ENCODE data around the gene EIF4EBP2.
A peak's percentile ranks its signal among the peaks of the same experiment; 100 is the strongest.

Gene EIF4EBP2, protein sequence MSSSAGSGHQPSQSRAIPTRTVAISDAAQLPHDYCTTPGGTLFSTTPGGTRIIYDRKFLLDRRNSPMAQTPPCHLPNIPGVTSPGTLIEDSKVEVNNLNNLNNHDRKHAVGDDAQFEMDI

GRCh38 chr10:70404036-70404786, at the start of gene EIF4EBP2:
TSS of gene EIF4EBP2 (plus strand) at chr10:70404145. CDS start at chr10:70404402, 257 bp downstream.
- peak; percentile 95 to 99 for DNase-seq (ENCODE audit: low read depth in 2 of 2, low spot score in 1 of 2)

DNA sequence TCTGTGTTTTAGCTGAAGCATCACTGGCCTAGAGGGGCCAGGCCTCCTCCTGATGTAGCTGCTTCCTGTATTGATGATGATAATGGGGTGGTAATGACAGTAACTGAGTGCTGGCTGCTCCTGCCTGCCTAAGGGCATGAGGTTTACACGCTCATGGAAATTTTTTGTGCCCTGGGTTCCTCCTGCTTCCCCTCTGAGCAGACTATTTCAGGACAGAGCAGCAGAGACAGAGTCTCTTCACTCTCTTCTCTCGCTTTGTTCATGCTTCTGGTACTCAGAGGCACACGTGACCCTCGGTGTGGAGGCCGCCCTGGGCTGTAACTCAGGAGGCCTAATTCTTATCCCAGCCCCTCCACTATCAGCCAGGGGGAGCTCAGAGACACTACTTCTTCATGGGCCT, 49.4 kb upstream of the EIF4EBP2 start:
- DNase-seq (ENCODE audit: low read depth in 2 of 2, low spot score in 1 of 2): no peak

- DNase-seq (ENCODE audit: low read depth in 2 of 2, low spot score in 1 of 2): no peak
These were observed 48.6 kb upstream of the EIF4EBP2 start for GRCh38 chr10:70355051-70356021.

DNA sequence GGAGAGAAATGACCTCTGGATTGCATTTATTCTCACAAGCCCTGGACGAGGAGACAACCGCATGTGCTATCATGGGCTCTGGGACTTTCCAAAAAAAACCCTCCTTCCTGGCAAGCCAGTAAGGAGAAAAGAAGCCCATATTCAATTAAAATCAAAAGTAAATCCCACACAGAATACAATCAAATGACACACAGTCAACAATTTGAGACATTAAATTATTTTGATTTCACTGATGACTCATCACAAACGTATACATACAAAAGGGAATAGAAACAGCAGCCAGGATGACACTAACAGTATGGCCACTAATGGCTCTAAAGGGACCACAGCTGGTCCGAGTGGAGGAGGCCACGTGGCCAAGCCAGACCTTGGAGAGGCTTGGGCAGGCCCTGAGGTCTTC, 46.4 kb upstream of the EIF4EBP2 start:
- DNase-seq (ENCODE audit: low read depth in 2 of 2, low spot score in 1 of 2): no peak

DNA sequence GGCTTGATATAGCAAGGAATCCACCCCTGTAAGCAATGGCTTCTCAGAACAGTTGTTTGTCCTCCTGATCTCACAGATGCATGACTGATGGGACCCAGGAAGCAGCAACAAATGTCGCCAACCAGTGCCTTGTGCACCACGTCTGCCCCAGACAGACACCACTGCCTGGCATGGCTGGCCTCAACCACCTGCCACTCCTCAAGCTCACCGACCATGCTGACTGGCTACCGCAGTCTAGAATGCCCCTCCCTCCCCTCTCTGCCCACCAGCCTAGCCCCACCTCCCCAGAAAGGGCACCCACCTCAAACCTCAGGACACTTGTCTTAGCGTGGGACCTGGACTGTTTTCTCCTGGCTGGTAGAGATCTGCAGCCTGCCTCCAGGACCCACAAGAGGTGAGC, 45.5 kb upstream of the EIF4EBP2 start:
- no peak for DNase-seq (ENCODE audit: low read depth in 2 of 2, low spot score in 1 of 2)

DNA sequence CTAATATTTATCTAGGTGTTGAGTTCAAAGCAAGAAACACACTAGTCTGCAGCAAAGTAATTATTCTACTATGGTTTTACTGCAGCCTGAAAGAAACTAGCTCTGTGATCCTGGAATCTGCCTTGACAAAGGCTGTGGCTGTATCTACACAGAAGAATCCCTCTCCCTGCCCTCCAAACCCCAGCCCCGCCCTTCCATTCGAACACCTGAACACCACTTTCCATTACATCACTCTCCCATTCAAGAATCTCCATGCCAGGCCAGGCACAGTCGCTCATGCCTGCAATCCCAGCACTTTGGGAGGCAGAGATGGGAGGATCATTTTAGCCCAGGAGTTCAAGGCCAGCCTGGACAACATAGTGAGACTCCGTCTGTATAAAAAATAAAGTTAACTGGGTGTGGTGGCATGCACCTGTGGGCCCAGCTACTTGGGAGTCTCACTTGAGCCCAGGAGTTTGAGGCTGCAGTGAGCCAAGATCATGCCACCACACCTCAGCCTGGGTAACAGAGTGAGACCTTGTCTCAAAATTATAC, 44.9 kb upstream of the EIF4EBP2 start:
- DNase-seq (ENCODE audit: low read depth in 2 of 2, low spot score in 1 of 2): no peak

- DNase-seq (ENCODE audit: low read depth in 2 of 2, low spot score in 1 of 2): no peak
These were observed 43.7 kb upstream of the EIF4EBP2 start for GRCh38 chr10:70360215-70360614.

DNA sequence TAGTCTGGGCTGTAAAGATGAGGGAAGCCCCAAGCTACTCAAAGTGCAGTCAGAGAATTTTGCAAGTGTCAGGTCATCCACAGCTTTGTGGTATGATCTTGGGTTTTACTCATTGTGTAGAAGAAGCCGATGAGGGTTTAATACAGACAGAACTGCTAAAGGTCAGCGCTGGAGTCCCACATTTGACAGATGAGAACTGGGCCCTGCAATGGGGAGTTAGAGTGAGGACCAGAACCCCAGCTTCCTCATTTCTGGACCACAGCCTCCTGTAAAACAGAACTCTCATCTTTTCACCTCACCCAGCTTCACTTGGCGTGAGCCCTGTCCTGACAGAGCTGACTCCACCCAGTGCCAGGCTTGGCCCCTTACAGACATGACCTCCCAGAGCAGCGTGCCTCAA, 41.6 kb upstream of the EIF4EBP2 start:
- DNase-seq (ENCODE audit: low read depth in 2 of 2, low spot score in 1 of 2): no peak

DNA sequence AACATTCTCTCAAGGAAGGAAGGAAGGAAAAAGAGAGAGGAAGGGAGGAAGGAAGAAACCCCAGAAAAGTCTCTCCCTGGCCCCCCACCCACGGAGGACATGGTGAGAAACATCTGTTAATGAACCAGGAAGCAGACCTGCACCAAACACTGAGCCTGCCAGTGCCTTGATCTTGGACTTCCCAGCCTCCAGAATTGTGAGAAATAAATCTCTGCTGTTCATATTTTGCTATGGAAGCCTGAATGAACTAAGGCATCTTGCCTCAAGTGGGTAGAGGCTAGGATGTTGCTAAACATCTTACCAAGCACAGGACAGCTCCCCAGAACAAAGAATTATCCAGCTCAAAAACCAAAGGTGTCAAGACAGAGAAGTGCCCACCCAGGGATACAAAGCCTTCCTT, 40.7 kb upstream of the EIF4EBP2 start:
- no peak for DNase-seq (ENCODE audit: low read depth in 2 of 2, low spot score in 1 of 2)

DNA sequence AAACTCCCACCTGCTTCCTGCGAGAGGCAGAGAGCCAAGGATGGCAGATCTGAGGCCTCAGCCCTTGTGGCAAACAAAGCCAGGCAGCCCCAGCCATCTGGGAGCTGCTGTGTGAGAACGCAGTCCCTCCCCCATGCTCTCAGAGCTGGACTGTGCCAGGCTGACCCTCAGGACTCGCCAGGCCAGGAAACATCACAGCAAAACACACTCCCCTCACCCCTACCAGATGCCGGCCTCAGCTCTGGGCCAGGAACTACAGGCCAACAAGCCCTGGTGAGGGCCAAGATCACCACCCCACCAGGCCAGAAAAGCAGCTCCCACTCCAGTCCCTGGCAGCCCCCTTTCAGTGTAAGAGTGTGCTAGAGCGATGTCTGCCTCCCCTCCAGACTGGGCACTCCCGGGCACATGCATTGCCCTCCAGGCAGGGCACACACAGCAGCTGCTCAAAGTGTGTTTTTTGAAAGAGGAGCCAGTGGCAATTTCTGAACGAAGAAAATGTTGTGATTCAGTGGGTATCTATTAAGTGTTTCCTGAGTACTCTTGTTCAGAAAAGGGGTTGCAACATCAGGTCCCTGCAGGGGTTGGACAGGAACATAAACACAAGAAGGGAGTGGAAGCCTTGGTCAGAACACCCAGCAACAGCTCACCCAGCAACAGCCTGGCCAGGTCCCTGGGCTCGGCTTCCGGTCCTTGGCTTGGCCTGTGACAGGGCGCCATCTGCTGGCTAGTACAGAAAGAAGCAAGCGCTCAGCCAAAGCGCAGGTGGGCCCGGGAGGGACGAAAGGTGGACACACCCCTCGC, 39.8 kb upstream of the EIF4EBP2 start:
- DNase-seq (ENCODE audit: low read depth in 2 of 2, low spot score in 1 of 2): peak; percentile 63 to 66

DNA sequence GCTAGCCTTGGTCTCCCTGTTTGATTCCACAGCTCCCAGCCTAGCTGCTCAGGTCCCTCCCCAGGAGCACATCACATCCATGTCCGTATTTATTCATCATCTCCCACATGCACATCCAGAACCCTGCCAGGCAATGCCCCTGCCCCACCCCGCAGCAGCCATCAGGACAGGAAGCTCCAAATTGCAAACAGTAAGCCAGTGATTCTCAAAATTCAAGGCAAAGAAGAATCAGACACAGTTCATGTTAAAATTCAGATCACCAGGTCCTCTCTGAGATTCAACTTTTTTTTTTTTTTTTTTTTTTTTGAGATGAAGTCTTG, 39.2 kb upstream of the EIF4EBP2 start:
- DNase-seq (ENCODE audit: low read depth in 2 of 2, low spot score in 1 of 2): no peak

- DNase-seq (ENCODE audit: low read depth in 2 of 2, low spot score in 1 of 2): no peak
These were observed 36.6 kb upstream of the EIF4EBP2 start for GRCh38 chr10:70367195-70367796.

GRCh38 chr10:70368774-70369482, 35.0 kb upstream of the EIF4EBP2 start:
- no peak for DNase-seq (ENCODE audit: low read depth in 2 of 2, low spot score in 1 of 2)

GRCh38 chr10:70369498-70370018, 34.4 kb upstream of the EIF4EBP2 start:
- no peak for DNase-seq (ENCODE audit: low read depth in 2 of 2, low spot score in 1 of 2)

GRCh38 chr10:70370766-70371165, 33.2 kb upstream of the EIF4EBP2 start:
- no peak for DNase-seq (ENCODE audit: low read depth in 2 of 2, low spot score in 1 of 2)

GRCh38 chr10:70371846-70372245, 32.1 kb upstream of the EIF4EBP2 start:
- DNase-seq (ENCODE audit: low read depth in 2 of 2, low spot score in 1 of 2): no peak

DNA sequence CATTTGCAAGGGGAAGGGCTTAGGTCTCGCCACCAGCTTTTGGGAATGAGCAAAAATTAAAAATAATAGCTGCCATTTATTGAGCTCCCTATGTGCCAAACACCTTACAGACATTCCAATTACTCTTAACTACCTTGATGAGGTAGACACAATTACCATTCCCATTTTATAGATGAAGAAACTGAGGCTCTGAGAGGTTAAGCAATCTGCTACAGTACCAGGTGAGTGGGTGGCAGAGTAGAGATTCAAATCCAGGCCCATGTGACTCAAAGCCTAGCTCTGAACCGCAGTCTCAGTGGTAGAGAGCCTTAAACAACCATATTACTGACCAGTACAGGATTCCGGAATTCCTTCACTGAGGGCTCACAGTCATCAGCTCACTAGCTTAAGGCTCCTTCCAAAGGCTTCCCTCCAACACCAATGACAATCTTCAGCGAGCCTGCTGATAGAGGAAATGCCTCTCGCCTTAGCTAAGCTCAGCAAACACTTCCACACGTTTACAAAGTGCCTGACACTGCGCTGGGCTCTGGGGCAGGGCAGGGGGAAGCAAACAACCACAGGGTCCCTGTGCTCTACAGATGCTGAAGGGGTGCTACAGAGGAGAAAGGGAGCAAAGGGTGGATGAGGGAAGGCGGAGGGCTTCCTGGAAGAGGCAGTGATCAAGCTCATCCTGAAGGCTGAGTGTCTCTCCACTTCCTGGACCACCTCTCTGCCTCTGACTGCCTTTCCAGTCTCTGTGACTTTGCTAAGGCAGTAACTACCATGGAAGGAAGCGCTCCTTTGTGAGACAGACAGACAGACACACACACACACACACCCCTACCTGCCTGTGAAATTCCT, 28.9 kb upstream of the EIF4EBP2 start:
- DNase-seq (ENCODE audit: low read depth in 2 of 2, low spot score in 1 of 2): no peak

GRCh38 chr10:70376436-70377378, 27.2 kb upstream of the EIF4EBP2 start:
- no peak for DNase-seq (ENCODE audit: low read depth in 2 of 2, low spot score in 1 of 2)
